ENCODE results near the gene ADGRD1. TPM values are rescaled to one million over a fixed set of nuclear protein-coding genes. Genes with fewer than 3 reads are reported as not detected.

Gene ADGRD1
- total and polyA plus RNA-seq, 8 donors, result 25.6 to 167 (median 33.4) TPM

DNA sequence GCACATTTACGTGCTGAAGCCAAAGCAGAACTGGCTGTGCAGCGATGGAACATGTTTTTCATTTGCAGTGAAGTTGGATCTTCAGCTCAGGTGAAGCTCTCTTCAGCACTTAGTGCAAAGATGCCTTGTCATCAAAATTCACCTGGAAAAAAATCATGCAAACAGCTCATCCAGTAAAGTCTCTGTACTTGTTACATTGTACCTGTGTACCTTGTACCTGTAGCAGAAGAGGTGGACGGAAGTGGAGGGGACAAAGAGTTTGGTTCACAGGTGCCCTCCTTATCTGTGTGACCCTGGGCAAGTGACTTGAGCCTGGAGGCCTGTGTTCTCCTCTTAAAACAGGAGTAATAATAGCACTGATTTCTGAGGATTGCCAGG, 54.0 kb downstream of the ADGRD1 start:
- Histone ChIP-seq H3K4me3 (no peak overlapping the region), H3K27me3 (no peaks in the 10 kb centered on the region), H3K27ac (no peak overlapping the region), H3K36me3 (peaks cover 0 to 10% of the 10 kb centered on the region in 2 donors), H3K9me3 (no peaks in the 10 kb centered on the region), H3K4me1 (peaks cover 0 to 3% of the 10 kb centered on the region in 2 donors)
- intact Hi-C loops (cut with DNase I), result no loop called here
- TF ChIP-seq, protein P1, sequence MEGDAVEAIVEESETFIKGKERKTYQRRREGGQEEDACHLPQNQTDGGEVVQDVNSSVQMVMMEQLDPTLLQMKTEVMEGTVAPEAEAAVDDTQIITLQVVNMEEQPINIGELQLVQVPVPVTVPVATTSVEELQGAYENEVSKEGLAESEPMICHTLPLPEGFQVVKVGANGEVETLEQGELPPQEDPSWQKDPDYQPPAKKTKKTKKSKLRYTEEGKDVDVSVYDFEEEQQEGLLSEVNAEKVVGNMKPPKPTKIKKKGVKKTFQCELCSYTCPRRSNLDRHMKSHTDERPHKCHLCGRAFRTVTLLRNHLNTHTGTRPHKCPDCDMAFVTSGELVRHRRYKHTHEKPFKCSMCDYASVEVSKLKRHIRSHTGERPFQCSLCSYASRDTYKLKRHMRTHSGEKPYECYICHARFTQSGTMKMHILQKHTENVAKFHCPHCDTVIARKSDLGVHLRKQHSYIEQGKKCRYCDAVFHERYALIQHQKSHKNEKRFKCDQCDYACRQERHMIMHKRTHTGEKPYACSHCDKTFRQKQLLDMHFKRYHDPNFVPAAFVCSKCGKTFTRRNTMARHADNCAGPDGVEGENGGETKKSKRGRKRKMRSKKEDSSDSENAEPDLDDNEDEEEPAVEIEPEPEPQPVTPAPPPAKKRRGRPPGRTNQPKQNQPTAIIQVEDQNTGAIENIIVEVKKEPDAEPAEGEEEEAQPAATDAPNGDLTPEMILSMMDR (IDR thresholded peaks at IDR 0.05), result no peak
- DNase-seq (no peak), ATAC-seq (no peak)

DNA sequence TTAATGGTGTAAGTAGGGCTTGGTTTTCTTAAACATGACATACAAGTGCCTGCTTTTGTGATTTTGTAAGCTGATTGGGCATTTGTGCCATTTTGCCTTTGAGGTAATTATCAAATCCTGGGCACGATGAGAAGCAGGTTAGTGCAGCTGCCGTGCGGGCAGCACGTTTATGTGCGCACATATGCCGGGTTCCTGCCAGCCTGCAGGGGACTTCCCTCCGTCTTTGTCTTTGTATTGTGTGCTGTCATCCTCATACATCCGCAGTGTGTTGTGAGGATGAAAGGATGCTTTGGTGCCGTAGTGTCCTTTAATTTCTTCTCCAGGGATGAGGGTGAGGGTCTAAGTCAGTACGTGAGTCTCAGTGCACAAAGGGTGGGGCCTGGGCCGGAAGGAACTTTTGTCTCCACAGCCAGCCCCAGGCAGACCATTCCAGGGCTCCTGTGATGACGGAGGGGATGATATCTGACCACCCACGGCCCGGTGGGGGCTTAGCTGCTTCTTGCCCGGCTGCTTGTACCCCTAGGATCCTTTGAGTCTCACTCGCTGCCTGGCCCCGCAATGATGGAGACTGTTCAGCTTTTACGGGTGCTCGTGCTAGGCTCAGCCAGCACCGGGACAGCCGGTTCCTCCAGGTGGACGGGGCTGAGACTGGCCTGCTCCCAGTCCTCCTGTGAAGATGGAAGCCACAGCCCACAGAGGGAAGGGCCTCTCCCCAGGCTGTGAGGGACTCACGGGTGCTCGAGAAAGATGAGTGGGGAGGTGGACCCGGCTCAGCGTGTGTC, 54.6 kb downstream of the ADGRD1 start:
- Histone ChIP-seq H3K4me1 (no peaks in the 10 kb centered on the region), H3K27ac (no peak overlapping the region), H3K36me3 (peaks cover 0 to 10% of the 10 kb centered on the region in 2 donors), H3K9me3 (no peaks in the 10 kb centered on the region), H3K4me3 (no peak overlapping the region), H3K27me3 (no peaks in the 10 kb centered on the region)
- DNase-seq, result no peak
- intact Hi-C loops (cut with DNase I), result no loop called here
- TF ChIP-seq, protein P1 (IDR thresholded peaks at IDR 0.05), result no peak
- ATAC-seq, result no peak

DNA sequence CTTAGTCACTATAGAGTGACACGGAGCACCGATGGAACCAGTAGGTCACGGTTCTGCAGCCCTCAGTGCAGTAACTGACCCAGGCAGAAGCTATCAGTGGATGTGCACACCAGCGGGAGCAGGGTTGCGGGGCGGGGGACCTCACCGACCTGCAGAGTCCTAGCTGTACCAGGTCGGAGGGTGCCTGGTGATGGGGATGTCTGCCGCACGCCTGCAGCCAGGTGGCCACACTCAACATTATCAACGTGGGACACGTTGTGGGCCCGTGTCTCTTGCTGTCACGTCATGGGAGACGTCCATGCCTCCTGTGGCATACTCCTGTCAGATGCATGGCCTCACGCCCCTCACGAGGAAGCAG, 55.2 kb downstream of the ADGRD1 start:
- TF ChIP-seq, protein P1 (IDR thresholded peaks at IDR 0.05), result no peak
- ATAC-seq, result no peak
- no peaks in the 10 kb centered on the region for H3K27me3 ChIP-seq
- no peak overlapping the region for H3K4me3 ChIP-seq
- H3K36me3 ChIP-seq, result peaks cover 0 to 10% of the 10 kb centered on the region in 2 donors
- intact Hi-C loops (cut with DNase I), result no loop called here
- no peak overlapping the region for H3K27ac ChIP-seq
- no peaks in the 10 kb centered on the region for H3K4me1 ChIP-seq
- DNase-seq, result no peak
- no peaks in the 10 kb centered on the region for H3K9me3 ChIP-seq

DNA sequence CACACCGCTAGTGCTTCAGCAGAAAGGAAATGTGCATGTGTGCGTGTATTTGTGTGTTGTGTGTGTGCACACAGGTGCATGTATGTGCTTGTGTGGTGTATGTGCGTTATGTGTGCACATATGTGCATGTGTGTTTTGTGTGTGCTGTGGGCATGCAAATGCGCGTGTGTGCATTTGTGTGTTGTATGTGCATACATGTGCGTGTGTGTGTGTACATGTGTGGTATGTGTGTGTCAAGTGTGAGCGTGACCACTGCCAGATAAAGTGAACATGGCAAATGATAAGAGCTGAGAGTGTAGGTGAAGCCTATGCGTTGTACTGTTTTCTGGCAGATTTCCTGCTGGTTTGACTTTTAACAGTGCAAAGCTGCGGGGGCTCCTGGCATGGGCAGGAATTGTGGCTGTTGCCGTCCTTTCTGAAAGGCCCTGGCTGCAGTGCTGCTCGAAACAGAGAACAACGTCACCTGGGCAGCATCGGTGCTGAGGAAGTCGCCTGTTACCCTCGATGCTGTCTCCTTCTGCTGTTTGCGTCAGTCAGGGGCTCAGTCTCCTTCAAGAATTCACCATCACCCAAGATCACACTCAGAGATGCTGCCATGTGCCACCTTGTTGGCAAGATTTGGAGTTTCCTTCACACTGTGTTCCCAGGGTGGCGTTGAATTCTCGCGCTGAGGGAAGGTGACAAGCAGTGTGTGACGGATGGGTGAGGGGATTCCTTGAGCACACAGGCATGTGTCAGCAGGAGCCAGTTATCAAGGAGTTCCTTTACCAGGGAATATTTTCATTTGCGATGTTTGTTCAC, 56.1 kb downstream of the ADGRD1 start:
- Histone ChIP-seq H3K4me1 (no peaks in the 10 kb centered on the region), H3K36me3 (peaks cover 0 to 18% of the 10 kb centered on the region in 2 donors), H3K27me3 (no peaks in the 10 kb centered on the region), H3K27ac (no peak overlapping the region), H3K9me3 (no peaks in the 10 kb centered on the region), H3K4me3 (no peak overlapping the region)
- TF ChIP-seq, protein P1 (IDR thresholded peaks at IDR 0.05), result no peak
- intact Hi-C loops (cut with DNase I), result no loop called here
- DNase-seq, result peak in 1 of 4 donors; percentile 19
- ATAC-seq, result no peak

Measured in left lung (tissue), 10 donors.